ENCODE measurements around the gene RPL29.

The RPL29 gene

GRCh38 chr3:52024765-52025452 lies 29.2 kb upstream of the RPL29 start:
- no peak for DNase-seq

DNA sequence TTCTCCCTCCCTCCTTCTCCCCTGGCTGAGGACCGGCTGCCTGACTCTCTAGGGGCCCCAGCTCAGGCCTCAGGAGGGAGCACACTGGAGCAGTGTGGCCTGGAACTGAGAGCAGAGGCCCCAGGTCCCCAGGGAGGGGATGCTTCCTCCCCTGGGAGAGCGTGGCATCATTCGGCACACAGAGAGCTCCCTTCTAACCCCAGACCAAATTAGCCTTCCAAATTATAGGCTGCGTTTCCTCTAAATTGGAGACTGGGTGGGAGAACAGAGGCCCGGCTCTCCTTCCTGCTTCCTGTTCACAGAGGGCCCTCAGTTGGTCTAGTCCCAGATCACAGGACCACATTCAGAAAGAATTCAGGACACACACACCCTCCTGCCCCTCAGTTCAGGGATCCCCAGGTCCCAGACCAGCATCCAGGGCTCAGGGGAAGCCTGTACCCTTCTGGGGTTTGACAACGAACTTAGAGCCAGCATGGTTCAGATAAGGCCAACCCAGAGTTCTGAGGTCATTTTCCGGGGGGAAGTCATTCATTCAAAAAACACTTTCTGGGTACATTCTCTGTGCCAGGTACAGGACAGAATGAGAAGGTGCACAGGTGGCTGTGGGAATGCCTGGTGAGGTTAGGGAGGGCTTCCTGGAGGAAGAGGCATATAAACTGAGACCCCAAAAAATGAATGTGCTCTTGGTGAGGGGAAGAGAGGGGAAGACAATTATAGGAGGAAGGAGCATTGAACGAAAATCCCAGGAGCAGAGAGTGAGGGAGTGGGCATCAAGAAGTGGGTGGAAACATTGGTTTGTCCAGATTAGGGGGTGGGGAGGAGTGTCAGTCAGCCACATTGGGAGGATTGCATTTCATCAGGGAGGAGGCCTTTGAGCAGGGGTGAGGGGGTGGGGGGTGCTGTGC lies 28.4 kb upstream of the RPL29 start:
- DNase-seq, result no peak

DNA sequence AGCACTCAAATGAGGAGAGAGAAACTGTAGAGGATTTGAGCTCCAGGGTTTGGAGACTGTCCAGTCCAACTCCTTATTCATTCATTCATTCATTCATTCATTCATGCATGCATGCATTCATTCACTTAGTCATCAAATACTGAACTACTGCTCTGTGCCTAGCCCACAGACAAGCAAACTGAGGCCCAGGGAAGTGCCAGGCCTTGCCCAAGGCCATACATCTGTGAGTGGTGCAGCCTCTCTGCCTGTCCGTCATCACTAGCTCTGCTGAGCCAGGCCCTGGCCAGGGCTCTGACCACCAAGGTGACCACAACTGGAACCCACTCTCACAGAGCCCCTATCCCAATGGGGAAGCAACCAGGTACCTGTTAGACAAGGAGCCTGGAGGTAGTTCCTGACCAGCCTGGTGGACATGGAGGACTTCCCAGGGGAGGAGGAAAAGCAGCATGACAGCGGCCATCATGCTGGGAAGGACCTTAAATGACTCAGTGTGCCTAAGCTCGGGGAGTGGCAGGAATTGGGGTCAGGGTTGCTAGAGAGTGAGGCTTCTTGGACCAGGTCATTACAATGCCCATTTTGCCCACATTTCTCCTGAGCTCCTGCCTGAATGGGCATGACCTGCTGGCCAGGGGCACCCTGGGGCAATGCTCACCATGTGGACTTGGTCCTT lies 27.5 kb upstream of the RPL29 start:
- no peak for DNase-seq

GRCh38 chr3:52022323-52023100 lies 26.8 kb upstream of the RPL29 start:
- no peak for DNase-seq

DNA sequence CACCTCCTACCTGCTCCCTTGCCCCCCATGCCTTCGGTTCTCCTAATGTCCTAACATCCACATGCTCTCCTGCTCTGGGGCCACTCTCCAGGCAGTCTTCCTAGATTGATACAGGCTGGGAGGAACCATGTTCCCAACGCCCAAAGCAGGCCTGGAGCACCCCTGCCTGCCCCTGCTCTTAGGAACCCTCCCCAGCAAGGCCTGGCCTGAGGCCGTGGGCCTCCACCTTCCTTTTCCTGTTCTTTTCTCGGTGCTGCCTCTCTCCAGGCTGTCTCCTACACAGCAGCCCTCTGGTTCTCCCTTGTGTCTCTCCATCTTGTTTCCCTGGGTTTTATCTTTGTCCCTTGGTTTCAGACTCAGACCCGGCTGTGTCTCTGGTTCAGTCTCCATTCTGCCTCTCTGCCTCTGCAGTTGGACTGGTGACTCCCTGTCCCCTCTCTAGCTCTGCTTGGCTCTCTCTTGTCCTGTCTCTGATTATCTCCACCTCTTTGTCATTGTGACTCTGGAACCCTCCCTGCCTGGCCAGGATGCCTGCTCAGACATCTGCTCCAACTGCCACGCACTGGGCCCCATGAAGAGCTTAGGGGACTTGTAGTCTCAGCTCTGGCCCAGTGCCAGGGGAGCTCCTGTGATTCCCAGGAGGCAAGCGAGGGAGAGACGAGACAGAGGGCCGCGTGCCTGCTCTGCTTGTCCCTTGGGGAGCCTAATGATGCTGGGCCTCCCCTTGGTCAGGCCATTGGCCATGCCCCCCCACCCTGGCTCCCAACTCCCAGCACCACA lies 26.0 kb upstream of the RPL29 start:
- peak; percentile 50 for DNase-seq

- DNase-seq, result no peak
Measured at GRCh38 chr3:52020796-52021195, 25.1 kb upstream of the RPL29 start.

GRCh38 chr3:52019352-52020080 lies 23.8 kb upstream of the RPL29 start:
- DNase-seq, result no peak

GRCh38 chr3:52018319-52019000 lies 22.8 kb upstream of the RPL29 start:
- no peak for DNase-seq

- DNase-seq, result no peak
Measured at GRCh38 chr3:52017586-52017985, 21.9 kb upstream of the RPL29 start.

- no peak for DNase-seq
Measured at GRCh38 chr3:52015438-52016228, 19.9 kb upstream of the RPL29 start.

- DNase-seq, result no peak
Measured at GRCh38 chr3:52014613-52015012, 18.9 kb upstream of the RPL29 start.

DNA sequence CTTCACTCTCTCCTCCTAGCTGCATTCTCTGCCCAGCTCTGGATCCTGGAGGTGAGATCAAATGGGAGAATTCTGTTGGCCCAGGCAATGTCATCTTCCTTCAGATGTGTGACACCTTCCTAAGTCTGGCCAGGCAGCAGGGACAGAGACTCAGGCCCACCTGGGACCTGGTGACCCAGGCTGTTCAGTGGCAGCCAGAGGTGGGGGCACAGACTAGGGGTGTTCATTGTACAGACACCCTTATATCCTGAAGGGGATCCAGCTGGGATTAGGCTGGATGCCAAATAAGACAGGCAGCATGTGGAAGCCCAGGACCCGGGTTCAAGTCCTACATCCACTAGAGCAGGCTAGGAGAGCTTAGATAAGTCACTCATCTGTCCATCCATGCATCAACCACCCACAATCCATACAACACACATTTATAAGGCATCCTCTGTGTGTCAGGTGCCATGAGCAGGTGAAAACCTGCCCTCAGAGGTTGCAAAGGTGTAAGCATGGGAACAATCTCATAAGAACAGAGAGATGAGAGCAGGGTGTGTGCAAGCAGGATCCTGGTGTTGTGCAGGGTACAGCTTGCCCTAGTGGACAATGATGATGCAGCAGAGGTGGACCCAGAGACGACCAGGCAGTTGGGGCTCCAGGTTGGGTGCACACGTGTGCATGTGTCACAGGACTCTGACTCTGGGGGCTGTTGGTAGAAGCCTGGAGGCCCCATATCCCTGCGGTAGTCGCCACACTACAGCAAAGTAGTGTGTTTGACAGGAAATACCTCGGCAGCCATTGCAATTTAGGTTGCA lies 18.3 kb upstream of the RPL29 start:
- no peak for DNase-seq

DNA sequence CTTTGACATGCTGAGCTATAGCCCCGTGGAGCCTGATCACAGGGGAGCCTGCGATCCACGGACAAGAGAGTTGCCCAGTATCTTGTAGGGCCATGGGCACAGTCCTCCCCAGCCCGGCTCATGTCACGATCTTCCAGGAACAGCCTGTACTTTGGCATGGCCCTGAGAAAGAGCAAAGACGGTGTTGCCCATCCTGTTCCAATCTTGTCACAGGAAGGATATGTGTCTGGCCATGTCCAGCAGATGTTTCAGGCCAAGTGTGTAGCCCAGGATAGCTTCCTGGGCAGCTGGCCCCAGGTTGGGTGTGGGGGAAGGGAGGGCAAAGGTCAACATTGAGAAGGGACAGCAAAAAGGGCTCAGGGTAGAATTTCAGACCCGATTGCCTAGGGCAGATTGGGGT lies 17.0 kb upstream of the RPL29 start:
- no peak for DNase-seq

- DNase-seq, result no peak
Measured at GRCh38 chr3:52010431-52010830, 14.7 kb upstream of the RPL29 start.

- no peak for DNase-seq
Measured at GRCh38 chr3:52007291-52007690, 11.6 kb upstream of the RPL29 start.

DNA sequence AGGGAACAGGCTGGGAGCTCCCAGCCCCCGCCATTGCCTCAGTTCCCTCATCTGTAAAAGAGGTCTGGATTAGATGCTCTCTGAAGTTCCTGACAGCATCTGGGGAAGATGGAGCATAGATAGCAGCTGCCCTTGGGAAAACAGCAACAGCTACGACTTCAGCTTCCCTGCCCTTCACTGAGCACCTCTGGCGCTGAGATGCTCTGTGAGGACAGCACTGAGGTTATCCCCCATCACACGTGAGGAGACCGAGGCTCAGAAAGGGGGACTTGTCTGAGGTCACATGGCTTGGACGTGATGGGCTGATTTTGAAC lies 11.1 kb upstream of the RPL29 start:
- DNase-seq, result no peak

DNA sequence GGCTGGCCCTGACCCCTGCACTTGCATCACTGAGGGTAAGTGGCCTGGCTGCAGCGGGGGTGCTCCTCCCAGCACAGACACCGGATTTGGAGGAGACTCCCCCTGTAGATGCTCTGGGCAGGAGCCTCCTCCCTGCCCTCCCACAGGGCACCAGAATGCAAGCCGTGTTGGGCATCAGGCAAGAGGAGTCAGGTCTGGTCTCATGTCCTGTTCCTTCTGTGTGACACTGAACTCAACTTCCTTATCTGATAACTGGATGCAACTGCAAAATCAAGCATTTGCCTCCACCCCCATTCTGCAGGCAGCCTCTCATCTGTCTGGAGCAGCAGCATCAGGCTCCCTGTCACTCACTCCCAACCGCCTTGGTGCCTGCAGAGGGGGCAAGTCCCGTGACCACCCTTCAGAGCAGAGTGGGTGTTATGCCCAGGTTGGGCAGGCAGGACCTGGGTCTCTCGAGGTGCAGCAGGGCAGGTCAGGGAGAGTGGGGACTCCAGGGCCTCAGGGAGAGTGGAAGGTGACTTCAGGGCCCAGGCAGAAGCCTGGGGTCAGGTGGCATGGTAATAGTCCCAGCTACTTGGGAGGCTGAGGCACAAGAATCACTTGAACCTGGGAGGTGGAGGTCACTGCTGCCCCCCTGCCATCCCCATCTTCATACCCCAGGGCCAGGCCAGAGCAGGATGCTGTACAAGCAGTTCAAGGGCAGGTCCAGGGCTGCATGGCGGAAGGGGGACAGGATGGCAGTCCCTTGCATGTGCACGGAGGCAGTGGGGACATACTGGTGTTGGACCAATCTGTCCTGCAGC lies 10.5 kb upstream of the RPL29 start:
- DNase-seq, result no peak

DNA sequence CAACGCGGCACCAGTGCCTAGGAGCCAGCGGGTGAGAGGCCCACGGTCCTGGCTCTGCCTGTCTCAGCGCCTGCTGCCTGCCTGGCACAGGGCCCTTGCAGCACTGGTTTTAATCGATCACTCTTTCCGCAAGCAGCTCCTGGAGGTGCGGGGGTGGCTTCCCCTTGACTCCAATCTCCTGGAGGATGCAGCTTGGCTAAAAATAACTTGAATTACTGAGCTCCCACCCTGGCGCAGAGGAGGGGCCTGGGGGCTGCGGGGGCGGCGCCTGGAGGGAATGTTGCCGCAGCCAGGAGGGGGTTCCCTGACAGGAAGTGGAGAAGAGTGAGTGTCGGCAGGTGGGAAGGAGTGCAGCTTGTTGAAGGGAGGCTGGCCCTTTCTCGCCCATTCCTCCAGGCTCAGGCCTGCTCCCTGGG lies 9.9 kb upstream of the RPL29 start:
- peak; percentile 10 for DNase-seq

Data from NCI-H1694 treated with DMSO at 0.1 percent for 48 hours (cell line).